PFSK-1 (cell line): ENCODE results near the gene USH1C.

Experiments used
- FOXP2 ChIP-seq: optimal IDR thresholded peaks from 2 replicates; pipeline ENCODE3; 2011; ENCODE audit warnings: borderline replicate concordance, control low read depth, inconsistent platforms; ENCODE audit not compliant: insufficient read depth; ENCODE audit errors: extremely low read length, extremely low read depth
- POLR2AphosphoS5 ChIP-seq: IDR thresholded peaks from 2 replicates; pipeline ENCODE4 v1.6.1; 2012; ENCODE audit warnings: low read depth, mild to moderate bottlenecking, control low read depth, low read length, moderate library complexity
- SIN3A ChIP-seq: IDR thresholded peaks from 2 replicates; pipeline ENCODE4 v1.6.1; 2012; ENCODE audit warnings: mild to moderate bottlenecking, low read length, moderate library complexity, borderline replicate concordance; ENCODE audit not compliant: insufficient read depth
- TAF1 ChIP-seq: IDR thresholded peaks from 2 replicates; pipeline ENCODE4 v1.6.1; 2012; ENCODE audit warnings: low read length, control low read depth, borderline replicate concordance; ENCODE audit not compliant: insufficient read depth
- TF ChIP-seq, protein P1 (sequence below), 2 experiments: IDR thresholded peaks; 2 replicates each; pipeline versions ENCODE4 v1.6.1 to v1.8.0; 2011 to 2012; ENCODE audit warnings: low read depth in 2 of 2, low read length in 2 of 2, control low read depth in 1 of 2, inconsistent platforms in 1 of 2, mild to moderate bottlenecking in 1 of 2, moderate library complexity in 1 of 2; ENCODE audit not compliant: insufficient read depth in 1 of 2

USH1C gene

GRCh38 chr11:17473071-17473744, 71.0 kb downstream of the USH1C start:
- TF ChIP-seq SIN3A (no peak), FOXP2 (no peak), POLR2AphosphoS5 (no peak), TAF1 (no peak)
- TF ChIP-seq, protein P1, sequence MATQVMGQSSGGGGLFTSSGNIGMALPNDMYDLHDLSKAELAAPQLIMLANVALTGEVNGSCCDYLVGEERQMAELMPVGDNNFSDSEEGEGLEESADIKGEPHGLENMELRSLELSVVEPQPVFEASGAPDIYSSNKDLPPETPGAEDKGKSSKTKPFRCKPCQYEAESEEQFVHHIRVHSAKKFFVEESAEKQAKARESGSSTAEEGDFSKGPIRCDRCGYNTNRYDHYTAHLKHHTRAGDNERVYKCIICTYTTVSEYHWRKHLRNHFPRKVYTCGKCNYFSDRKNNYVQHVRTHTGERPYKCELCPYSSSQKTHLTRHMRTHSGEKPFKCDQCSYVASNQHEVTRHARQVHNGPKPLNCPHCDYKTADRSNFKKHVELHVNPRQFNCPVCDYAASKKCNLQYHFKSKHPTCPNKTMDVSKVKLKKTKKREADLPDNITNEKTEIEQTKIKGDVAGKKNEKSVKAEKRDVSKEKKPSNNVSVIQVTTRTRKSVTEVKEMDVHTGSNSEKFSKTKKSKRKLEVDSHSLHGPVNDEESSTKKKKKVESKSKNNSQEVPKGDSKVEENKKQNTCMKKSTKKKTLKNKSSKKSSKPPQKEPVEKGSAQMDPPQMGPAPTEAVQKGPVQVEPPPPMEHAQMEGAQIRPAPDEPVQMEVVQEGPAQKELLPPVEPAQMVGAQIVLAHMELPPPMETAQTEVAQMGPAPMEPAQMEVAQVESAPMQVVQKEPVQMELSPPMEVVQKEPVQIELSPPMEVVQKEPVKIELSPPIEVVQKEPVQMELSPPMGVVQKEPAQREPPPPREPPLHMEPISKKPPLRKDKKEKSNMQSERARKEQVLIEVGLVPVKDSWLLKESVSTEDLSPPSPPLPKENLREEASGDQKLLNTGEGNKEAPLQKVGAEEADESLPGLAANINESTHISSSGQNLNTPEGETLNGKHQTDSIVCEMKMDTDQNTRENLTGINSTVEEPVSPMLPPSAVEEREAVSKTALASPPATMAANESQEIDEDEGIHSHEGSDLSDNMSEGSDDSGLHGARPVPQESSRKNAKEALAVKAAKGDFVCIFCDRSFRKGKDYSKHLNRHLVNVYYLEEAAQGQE (IDR thresholded peaks at IDR 0.05; ENCODE audit: insufficient read depth in 1 of 2, low read depth in 2 of 2, low read length in 2 of 2) = no peak

DNA sequence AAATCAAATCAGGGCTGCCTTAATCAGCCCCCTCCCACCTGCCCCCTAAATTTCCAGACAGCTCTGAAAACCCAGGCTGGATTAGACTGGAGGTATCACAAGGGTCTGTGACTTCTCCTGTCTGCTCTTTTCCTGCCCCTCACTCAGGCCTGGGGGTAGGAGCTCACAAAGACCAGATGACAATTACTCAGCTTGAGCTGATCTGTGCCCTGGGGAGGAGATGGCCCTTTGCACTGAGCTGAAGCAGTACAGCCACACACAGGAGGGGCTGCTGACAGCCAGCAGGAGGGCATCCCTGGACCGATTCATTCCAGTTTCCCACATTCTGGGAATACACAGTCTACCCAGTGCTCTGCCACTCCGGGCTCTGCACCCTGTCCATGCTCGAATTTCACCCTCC, 71.7 kb downstream of the USH1C start:
- TF ChIP-seq SIN3A = no peak
- TF ChIP-seq FOXP2 = no peak
- TF ChIP-seq, protein P1 (IDR thresholded peaks at IDR 0.05; ENCODE audit: insufficient read depth in 1 of 2, low read depth in 2 of 2, low read length in 2 of 2) = no peak
- no peak for TF ChIP-seq POLR2AphosphoS5
- no peak for TF ChIP-seq TAF1

- no peak for TF ChIP-seq POLR2AphosphoS5
Measured at GRCh38 chr11:17471501-17471900, 72.7 kb downstream of the USH1C start.

- TF ChIP-seq FOXP2 (no peak), POLR2AphosphoS5 (no peak), SIN3A (no peak)
- TF ChIP-seq, protein P1 (IDR thresholded peaks at IDR 0.05; ENCODE audit: insufficient read depth in 1 of 2, low read depth in 2 of 2, low read length in 2 of 2) = no peak
Measured at GRCh38 chr11:17469998-17470397, 74.2 kb downstream of the USH1C start.

- no peak for TF ChIP-seq TAF1
- no peak for TF ChIP-seq FOXP2
- no peak for TF ChIP-seq SIN3A
- TF ChIP-seq, protein P1 (IDR thresholded peaks at IDR 0.05; ENCODE audit: insufficient read depth in 1 of 2, low read depth in 2 of 2, low read length in 2 of 2) = no peak
- TF ChIP-seq POLR2AphosphoS5 = no peak
Measured at GRCh38 chr11:17468122-17468521, 76.1 kb downstream of the USH1C start.
